GM12878 (cell line): ENCODE results near the gene TBC1D8B. TPM values are rescaled to one million over a fixed set of nuclear protein-coding genes. Genes with fewer than 3 reads are reported as not detected.

Experiments
- CEBPZ ChIP-seq: fragments of 150-350 bp; IDR thresholded peaks from 2 replicates; pipeline ENCODE4 v1.6.1; 2016; ENCODE audit warnings: low read depth, low read length
- CUX1 ChIP-seq: IDR thresholded peaks from 2 replicates; pipeline ENCODE4 v1.6.1; 2012; ENCODE audit warnings: improper control_type of control experiment, low read depth, low read length; ENCODE audit not compliant: insufficient replicate concordance
- SMAD5 ChIP-seq: IDR thresholded peaks from 2 replicates; pipeline ENCODE4 v1.6.1; 2016; ENCODE audit warnings: antibody characterized with exemption, low read depth
- SMC3 ChIP-seq: IDR thresholded peaks from 2 replicates; pipeline ENCODE4 v1.6.1; 2011; ENCODE audit warnings: low read length, improper control_type of control experiment, borderline replicate concordance
- TBL1XR1 ChIP-seq: IDR thresholded peaks from 2 replicates; pipeline ENCODE4 v1.6.1; 2012; ENCODE audit warnings: low read depth, low read length, improper control_type of control experiment
- polyA plus RNA-seq, 11 experiments: library from polyadenylated mRNA; depleted of rRNA in 4 of 11; unstranded in 6 of 11; stranded (reverse) in 5 of 11; fragments of >200 nt; fragmentation: Nextera tagmentation in 4 of 11; fragmentation: Illumina TruSeq in 1 of 11; extraction: Ambion mirVana in 4 of 11; extraction: Trizol in 1 of 11; gene quantifications; 1 replicate in 1 of 11; 2 replicates in 10 of 11; pipeline versions ENCODE4 v1.2.1 to v1.2.3, GENCODE V29; 2011 to 2016; ENCODE audit warnings: inconsistent platforms in 2 of 11, missing spikeins in 2 of 11, low read depth in 1 of 11
- total RNA-seq, 4 experiments: library from RNA; depleted of rRNA in 3 of 4; stranded (reverse); fragments of >200 nt in 3 of 4; fragmentation: Illumina TruSeq in 1 of 4; extraction: Trizol in 1 of 4; gene quantifications; 2 replicates each; pipeline versions ENCODE4 v1.2.1 to v1.2.3, GENCODE V29; 2013 to 2021

TBC1D8B gene
- total and polyA plus RNA-seq, 10 of the 15 experiments (the other 5 are each of a cell fraction or from before 2014, with no cell fraction given): 0.95 to 2.6 (median 1.6) TPM

- TF ChIP-seq CUX1 (no peak), CEBPZ (no peak), TBL1XR1 (no peak), SMAD5 (no peak), SMC3 (no peak)
Observed at GRCh38 chrX:106917830-106918500, 115.5 kb downstream of the TBC1D8B start (continued).
